ENCODE measurements around the gene MYO9A.

DNA sequence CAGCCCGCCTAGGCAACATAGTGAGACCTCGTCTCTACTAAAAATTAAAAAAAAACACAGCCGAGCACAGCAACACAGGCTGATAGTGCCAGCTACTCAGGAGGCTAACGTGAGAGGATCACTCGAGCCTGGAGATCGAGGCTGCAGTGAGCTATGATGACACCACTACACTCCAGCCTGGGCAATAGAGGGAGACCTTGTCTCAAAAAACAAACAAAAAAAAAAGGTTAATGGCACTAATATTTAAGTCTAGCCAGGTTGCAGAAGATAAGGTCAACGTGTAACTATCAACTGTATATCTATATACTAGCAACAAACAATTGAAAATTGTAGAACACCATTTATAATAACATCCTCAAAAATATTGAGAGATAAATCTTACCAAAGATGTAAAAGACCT, 75.1 kb downstream of the MYO9A start:
- no peak for TF ChIP-seq CTCF (IDR thresholded peaks at IDR 0.05; ENCODE audit: poor library complexity)
- no peak for TF ChIP-seq EZH2 (IDR thresholded peaks at IDR 0.05; ENCODE audit: borderline replicate concordance)

Data from hepatocyte (in vitro differentiated cells).